ENCODE measurements around the gene PLEKHG4B.
"Not testable (repeated sequence)": the region's sequence is repeated elsewhere in the genome, so short reads cannot be mapped to it uniquely, and the experiment has no call there.

Gene PLEKHG4B

GRCh38 chr5:91556-92263 lies at the start of gene PLEKHG4B:
TSS of gene PLEKHG4B (plus strand) at chr5:92168. CDS start at chr5:92232, 64 bp downstream.
- no peak for DNase-seq (ENCODE audit: low read depth, low spot score)

GRCh38 chr5:42250-42649 lies 49.7 kb upstream of the PLEKHG4B start:
- no peak overlapping the region for H3K27ac ChIP-seq
- no peak for DNase-seq (ENCODE audit: low read depth, low spot score)

More at GRCh38 chr5:91556-92263, at the start of gene PLEKHG4B:
- H3K27ac ChIP-seq = no peak within 1 kb of the TSS

- H3K27ac ChIP-seq = no peak overlapping the region
- DNase-seq (ENCODE audit: low read depth, low spot score) = no peak
Measured at GRCh38 chr5:48192-48591, 43.8 kb upstream of the PLEKHG4B start.

GRCh38 chr5:49530-49929 lies 42.4 kb upstream of the PLEKHG4B start:
- DNase-seq (ENCODE audit: low read depth, low spot score); H3K27ac ChIP-seq: not testable (repeated sequence)

GRCh38 chr5:49953-50544 lies 41.9 kb upstream of the PLEKHG4B start:
- no peak overlapping the region for H3K27ac ChIP-seq
- no peak for DNase-seq (ENCODE audit: low read depth, low spot score)

- no peak overlapping the region for H3K27ac ChIP-seq
- DNase-seq (ENCODE audit: low read depth, low spot score) = no peak
Measured at GRCh38 chr5:50724-51499, 41.1 kb upstream of the PLEKHG4B start.

- H3K27ac ChIP-seq = no peak overlapping the region
Measured at GRCh38 chr5:51500-51823, 40.5 kb upstream of the PLEKHG4B start.

GRCh38 chr5:53381-54174 lies 38.4 kb upstream of the PLEKHG4B start:
- no peak overlapping the region for H3K27ac ChIP-seq
- no peak for DNase-seq (ENCODE audit: low read depth, low spot score)

More at GRCh38 chr5:51500-51823, 40.5 kb upstream of the PLEKHG4B start:
- no peak for DNase-seq (ENCODE audit: low read depth, low spot score)

- DNase-seq (ENCODE audit: low read depth, low spot score) = no peak
- H3K27ac ChIP-seq = no peak overlapping the region
Measured at GRCh38 chr5:54175-54730, 37.7 kb upstream of the PLEKHG4B start.

- no peak overlapping the region for H3K27ac ChIP-seq
Measured at GRCh38 chr5:54876-55569, 36.9 kb upstream of the PLEKHG4B start.

GRCh38 chr5:56561-57290 lies 35.2 kb upstream of the PLEKHG4B start:
- DNase-seq (ENCODE audit: low read depth, low spot score) = peak; percentile 59
- no peak overlapping the region for H3K27ac ChIP-seq

More at GRCh38 chr5:54876-55569, 36.9 kb upstream of the PLEKHG4B start:
- DNase-seq (ENCODE audit: low read depth, low spot score) = no peak

GRCh38 chr5:60250-60649 lies 31.7 kb upstream of the PLEKHG4B start:
- DNase-seq (ENCODE audit: low read depth, low spot score) = not testable (repeated sequence)

GRCh38 chr5:70440-70839 lies 21.5 kb upstream of the PLEKHG4B start:
- no peak for DNase-seq (ENCODE audit: low read depth, low spot score)
- no peak overlapping the region for H3K27ac ChIP-seq

More at GRCh38 chr5:60250-60649, 31.7 kb upstream of the PLEKHG4B start:
- H3K27ac ChIP-seq = not testable (repeated sequence)

GRCh38 chr5:72316-73180 lies 19.4 kb upstream of the PLEKHG4B start:
- DNase-seq (ENCODE audit: low read depth, low spot score) = not testable (repeated sequence)

GRCh38 chr5:73181-73447 lies 18.9 kb upstream of the PLEKHG4B start:
- not testable (repeated sequence) for DNase-seq (ENCODE audit: low read depth, low spot score); H3K27ac ChIP-seq

More at GRCh38 chr5:72316-73180, 19.4 kb upstream of the PLEKHG4B start:
- H3K27ac ChIP-seq = not testable (repeated sequence)

- no peak for DNase-seq (ENCODE audit: low read depth, low spot score)
- H3K27ac ChIP-seq = no peak overlapping the region
Measured at GRCh38 chr5:73768-74502, 18.0 kb upstream of the PLEKHG4B start.

GRCh38 chr5:74503-75109 lies 17.4 kb upstream of the PLEKHG4B start:
- DNase-seq (ENCODE audit: low read depth, low spot score) = no peak
- H3K27ac ChIP-seq = no peak overlapping the region

Data from epithelial cell of prostate (primary cell).